ENCODE measurements around the gene PEF1. TPM values are rescaled to one million over a fixed set of nuclear protein-coding genes. Genes with fewer than 3 reads are reported as not detected.
A peak's percentile ranks its signal among the peaks of the same experiment; 100 is the strongest.

PEF1 gene
- total RNA-seq, 2 donors from 2014 or later: 57.5 to 67.8 TPM

DNA sequence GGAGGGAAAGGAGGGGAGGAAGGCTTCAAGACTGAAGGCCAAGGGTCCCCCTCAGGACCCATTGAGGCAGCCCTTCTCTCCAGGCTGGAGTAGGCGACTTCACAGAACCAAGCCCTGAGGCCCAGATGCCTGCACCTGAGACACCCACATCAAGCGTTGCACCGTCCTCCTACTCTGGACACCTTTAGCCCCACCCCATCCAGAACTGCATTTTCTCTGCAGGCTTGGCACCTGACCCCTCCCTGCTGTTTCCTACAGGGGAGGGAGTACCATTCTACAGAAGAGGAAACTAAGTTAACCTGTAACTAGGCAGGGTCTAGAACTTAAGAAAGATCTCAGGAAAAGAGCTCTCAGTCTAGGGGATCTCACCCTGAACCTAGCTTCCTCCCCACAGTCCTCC is 12.0 kb downstream of the PEF1 start:
- H3K27ac ChIP-seq: peak overlapping the region; percentile 14
- peak; percentile 73 for DNase-seq
- no peak overlapping the region for H3K4me3 ChIP-seq
- intact Hi-C loops (cut with DNase I): no loop called here
- no peaks in the 10 kb centered on the region for H3K9me3 ChIP-seq
- H3K36me3 ChIP-seq: peaks cover 8% of the 10 kb centered on the region
- no peaks in the 10 kb centered on the region for H3K27me3 ChIP-seq
- H3K9ac ChIP-seq (ENCODE audit: low read depth in 2 of 2, low read length in 2 of 2): no peak overlapping the region
- TF ChIP-seq, protein P1, sequence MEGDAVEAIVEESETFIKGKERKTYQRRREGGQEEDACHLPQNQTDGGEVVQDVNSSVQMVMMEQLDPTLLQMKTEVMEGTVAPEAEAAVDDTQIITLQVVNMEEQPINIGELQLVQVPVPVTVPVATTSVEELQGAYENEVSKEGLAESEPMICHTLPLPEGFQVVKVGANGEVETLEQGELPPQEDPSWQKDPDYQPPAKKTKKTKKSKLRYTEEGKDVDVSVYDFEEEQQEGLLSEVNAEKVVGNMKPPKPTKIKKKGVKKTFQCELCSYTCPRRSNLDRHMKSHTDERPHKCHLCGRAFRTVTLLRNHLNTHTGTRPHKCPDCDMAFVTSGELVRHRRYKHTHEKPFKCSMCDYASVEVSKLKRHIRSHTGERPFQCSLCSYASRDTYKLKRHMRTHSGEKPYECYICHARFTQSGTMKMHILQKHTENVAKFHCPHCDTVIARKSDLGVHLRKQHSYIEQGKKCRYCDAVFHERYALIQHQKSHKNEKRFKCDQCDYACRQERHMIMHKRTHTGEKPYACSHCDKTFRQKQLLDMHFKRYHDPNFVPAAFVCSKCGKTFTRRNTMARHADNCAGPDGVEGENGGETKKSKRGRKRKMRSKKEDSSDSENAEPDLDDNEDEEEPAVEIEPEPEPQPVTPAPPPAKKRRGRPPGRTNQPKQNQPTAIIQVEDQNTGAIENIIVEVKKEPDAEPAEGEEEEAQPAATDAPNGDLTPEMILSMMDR (IDR thresholded peaks at IDR 0.05): no peak
- peaks cover 4% of the 10 kb centered on the region for H3K4me1 ChIP-seq

DNA sequence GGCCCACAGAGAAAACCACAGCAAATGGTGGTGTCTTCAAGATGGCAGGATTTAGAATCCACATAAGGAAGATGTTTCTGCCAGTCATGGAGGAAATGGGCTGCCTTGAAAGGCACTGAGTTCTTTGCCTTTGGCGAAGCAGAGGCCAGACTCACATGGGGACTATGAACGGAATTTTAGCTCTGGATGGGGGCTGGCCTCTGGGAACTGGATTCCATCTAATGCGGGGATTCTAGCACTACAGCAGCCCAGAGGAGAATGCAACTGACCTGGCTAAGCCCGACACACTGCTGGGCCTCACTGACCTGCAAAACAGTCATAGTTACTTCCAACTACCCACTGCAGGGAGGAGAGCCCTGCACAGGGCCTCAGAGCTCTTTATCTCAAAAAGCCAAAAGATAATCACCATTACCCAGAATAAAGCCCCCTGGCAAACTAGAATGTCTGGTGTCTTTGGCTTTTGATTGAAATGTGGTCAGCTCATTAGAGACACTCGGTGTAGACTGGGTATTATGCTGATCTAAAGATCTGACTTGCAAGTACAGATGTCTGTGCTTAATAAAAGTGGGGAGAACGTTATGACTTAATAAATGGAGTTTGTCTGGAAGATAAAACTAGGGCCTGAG is 15.6 kb downstream of the PEF1 start:
- intact Hi-C loops (cut with DNase I): no loop called here
- TF ChIP-seq, protein P1 (IDR thresholded peaks at IDR 0.05): no peak
- no peak for DNase-seq
- Histone ChIP-seq H3K27me3 (no peaks in the 10 kb centered on the region), H3K27ac (no peak overlapping the region), H3K36me3 (peaks cover 8% of the 10 kb centered on the region), H3K4me3 (no peak overlapping the region), H3K4me1 (no peaks in the 10 kb centered on the region), H3K9me3 (no peaks in the 10 kb centered on the region), H3K9ac (ENCODE audit: low read depth in 2 of 2, low read length in 2 of 2) (no peak overlapping the region)

DNA sequence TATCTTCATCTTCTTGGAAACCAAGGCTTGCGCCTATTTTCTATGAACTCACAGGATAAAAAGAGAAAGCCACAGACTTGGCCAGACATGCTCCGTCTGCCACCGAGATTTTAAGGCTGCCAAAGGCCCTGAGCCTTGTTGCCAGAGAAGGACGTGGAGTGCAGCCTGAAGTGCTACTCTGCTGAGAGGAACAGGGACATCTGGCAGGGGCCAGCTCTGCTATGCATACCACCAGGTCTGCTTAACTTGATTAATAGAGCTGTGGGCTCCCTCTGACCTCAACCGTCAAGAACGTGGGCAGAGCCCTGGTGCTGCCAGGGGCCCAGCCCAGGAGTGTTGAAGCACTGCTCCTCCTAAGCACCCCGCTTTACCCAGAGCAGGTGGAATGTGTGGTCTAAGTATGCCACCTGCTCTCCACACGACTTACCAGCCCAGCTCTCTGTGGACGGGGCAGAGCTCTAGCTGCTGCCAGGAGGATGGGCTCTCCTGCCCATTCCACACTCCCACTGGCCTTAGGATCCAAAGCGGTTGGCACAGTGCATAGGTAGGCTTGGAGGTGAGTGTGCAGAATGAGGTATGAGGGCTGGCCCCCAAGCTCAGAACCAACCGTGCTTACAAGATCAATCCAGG is 16.6 kb downstream of the PEF1 start:
- DNase-seq: no peak
- no peak overlapping the region for H3K9ac ChIP-seq (ENCODE audit: low read depth in 2 of 2, low read length in 2 of 2)
- no peak overlapping the region for H3K4me3 ChIP-seq
- H3K27ac ChIP-seq: no peak overlapping the region
- no peaks in the 10 kb centered on the region for H3K4me1 ChIP-seq
- intact Hi-C loops (cut with DNase I): no loop called here
- peaks cover 8% of the 10 kb centered on the region for H3K36me3 ChIP-seq
- no peaks in the 10 kb centered on the region for H3K27me3 ChIP-seq
- TF ChIP-seq, protein P1 (IDR thresholded peaks at IDR 0.05): no peak
- H3K9me3 ChIP-seq: no peaks in the 10 kb centered on the region

DNA sequence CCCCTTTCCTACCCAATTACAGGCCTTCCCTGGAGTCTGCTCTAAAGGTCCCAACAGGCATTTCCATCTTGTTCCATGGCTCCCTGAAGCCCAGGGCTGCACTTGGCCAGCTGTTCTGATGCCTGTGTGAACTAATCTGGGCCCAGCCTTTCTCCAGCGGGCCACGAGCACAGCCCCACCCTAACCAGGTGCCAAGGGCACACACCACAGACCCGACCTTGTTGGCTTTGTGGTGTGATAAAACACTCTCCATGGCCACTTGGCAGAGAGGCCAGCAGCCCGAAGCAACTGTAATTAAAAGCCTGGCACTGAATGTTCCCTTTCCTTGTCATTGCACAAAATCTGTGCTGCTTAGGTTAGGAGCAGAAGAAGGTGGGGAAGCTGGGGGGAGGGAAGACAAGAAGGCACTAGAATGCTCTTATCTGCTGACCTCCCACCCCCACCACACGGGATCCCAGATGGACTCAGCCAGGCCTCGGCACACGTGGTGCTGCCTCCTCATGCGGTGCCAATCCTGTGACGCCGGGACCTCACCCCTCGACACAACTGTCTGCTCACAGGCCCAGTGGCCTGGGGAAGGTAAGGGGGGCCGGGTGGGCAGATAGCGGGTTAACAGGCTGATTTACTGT is 17.3 kb downstream of the PEF1 start:
- Histone ChIP-seq H3K4me3 (no peak overlapping the region), H3K4me1 (no peaks in the 10 kb centered on the region), H3K9me3 (no peaks in the 10 kb centered on the region), H3K27ac (no peak overlapping the region), H3K27me3 (no peaks in the 10 kb centered on the region), H3K9ac (ENCODE audit: low read depth in 2 of 2, low read length in 2 of 2) (no peak overlapping the region), H3K36me3 (peaks cover 5% of the 10 kb centered on the region)
- DNase-seq: peak; percentile 33
- TF ChIP-seq, protein P1 (IDR thresholded peaks at IDR 0.05): no peak
- intact Hi-C loops (cut with DNase I): no loop called here

DNA sequence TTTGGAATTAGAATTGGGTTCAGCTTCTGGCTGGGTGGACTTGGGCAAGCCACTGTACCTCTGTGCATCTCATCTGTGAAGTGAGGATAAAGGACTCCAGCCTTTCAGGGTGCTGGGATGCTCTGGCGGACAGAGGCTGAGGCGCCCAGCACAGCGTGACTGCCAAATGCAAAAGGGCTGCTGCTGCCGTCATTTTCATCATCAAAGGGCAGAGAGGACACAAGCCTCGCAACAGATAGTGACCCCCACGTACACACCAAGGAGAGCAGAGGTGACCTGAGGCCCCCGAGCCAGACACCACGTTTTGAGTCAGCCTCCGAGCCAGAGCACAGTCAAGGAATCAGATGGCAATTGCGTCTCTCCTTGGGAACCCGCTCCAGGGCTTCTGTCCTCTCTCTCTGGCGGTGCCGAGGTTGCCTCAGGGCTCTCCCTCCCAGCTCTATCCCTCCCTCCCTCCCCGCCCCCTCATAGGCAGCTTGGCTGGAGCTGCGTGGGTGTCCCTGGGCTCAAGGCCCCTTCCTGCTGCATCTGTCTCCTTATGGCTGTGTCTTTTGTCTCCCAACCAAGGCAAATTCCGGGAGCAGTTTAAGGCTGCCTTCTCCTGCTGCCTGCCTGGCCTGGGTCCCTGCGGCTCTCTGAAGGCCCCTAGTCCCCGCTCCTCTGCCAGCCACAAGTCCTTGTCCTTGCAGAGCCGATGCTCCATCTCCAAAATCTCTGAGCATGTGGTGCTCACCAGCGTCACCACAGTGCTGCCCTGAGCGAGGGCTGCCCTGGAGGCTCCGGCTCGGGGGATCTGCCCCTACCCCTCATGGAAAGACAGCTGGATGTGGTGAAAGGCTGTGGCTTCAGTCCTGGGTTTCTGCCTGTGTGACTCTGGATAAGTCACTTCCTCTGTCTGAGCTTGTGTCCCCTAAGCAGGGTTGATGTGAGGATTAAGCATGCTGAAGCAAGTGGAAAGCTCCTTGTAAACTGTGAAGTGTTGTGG is 18.2 kb downstream of the PEF1 start:
- Histone ChIP-seq H3K4me3 (no peak overlapping the region), H3K27ac (no peak overlapping the region), H3K4me1 (no peaks in the 10 kb centered on the region), H3K36me3 (peaks cover 4% of the 10 kb centered on the region), H3K27me3 (no peaks in the 10 kb centered on the region), H3K9me3 (no peaks in the 10 kb centered on the region), H3K9ac (ENCODE audit: low read depth in 2 of 2, low read length in 2 of 2) (peak overlapping the region in 1 of 2 donors; percentile 35)
- DNase-seq: no peak
- intact Hi-C loops (cut with DNase I): no loop called here
- TF ChIP-seq, protein P1 (IDR thresholded peaks at IDR 0.05): no peak
